ENCODE data around the gene POLR3F.

Gene POLR3F, protein sequence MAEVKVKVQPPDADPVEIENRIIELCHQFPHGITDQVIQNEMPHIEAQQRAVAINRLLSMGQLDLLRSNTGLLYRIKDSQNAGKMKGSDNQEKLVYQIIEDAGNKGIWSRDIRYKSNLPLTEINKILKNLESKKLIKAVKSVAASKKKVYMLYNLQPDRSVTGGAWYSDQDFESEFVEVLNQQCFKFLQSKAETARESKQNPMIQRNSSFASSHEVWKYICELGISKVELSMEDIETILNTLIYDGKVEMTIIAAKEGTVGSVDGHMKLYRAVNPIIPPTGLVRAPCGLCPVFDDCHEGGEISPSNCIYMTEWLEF

GRCh38 chr20:18466894-18467730 lies at the start of gene POLR3F, which contains the start of gene DZANK1:
TSS of gene POLR3F (plus strand) at chr20:18467390. CDS start at chr20:18467507, 117 bp downstream.
TSS of gene DZANK1 (minus strand) at chr20:18467030. CDS start at chr20:18465358, 1,672 bp downstream.
- FAIRE-seq (no peak), DNase-seq (ENCODE audit: insufficient read length, low spot score) (peak; percentile 75)
- TF ChIP-seq CTCF (IDR thresholded peaks at IDR 0.05; ENCODE audit: insufficient read depth, missing control alignments), result no peak

- FAIRE-seq, result no peak
These were observed 45.6 kb upstream of the POLR3F start for GRCh38 chr20:18421608-18422007.

DNA sequence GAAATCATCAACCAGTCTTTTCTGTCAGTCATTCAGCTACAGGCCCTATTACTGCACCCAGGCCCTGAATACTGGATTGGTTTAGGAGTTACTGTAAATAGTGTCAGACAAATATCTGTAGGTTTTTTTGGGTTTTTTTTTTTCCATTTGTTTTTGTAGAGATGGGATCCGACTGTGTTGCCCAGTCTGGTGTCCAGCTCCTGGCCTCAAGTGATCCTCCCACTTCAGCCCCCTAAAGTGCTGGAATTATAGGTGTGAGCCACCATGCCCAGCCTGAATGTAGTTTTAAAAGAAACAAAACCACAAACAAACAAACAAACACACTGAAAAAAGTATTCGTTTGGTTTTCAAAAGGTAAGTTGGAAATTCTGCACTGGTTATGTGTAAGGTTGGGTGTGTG lies 40.0 kb upstream of the POLR3F start:
- FAIRE-seq, result no peak
- DNase-seq (ENCODE audit: insufficient read length, low spot score), result no peak
- no peak for TF ChIP-seq CTCF (IDR thresholded peaks at IDR 0.05; ENCODE audit: insufficient read depth, missing control alignments)

More at GRCh38 chr20:18421608-18422007, 45.6 kb upstream of the POLR3F start:
- DNase-seq (ENCODE audit: insufficient read length, low spot score), result no peak
- no peak for TF ChIP-seq CTCF (IDR thresholded peaks at IDR 0.05; ENCODE audit: insufficient read depth, missing control alignments)

DNA sequence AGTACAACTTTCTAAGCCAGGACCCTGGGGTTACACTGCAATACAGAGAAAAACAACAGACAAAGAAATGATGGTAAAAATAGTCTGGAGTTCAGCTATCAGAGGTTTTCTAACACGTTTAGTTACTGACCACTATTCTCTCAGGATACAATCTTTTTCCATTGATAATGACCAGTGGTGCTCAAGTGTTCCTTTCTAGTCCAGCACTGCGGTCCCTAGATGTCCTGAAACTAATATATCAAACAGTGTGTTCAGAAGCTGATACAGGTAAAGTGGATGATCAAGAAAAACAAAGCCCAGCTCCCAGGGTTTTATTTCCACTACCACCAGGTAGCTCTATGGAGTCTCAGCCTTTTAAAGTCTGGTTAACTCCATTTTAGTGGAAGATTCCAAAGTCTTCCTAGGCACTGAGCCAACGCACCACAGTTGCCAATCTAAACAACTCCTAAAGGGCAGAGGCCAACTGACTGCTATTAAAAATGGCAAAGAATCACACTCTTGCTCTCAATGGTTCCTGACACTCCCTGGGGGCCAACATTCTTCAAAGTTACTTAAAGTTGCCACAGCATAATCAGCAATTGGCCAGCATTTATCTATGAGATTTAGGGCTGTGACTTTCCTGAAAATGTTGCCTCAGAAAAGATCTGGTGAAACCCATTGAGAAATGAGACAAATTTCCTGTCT lies 38.6 kb upstream of the POLR3F start:
- DNase-seq (ENCODE audit: insufficient read length, low spot score), result no peak

GRCh38 chr20:18430172-18430826 lies 36.9 kb upstream of the POLR3F start:
- TF ChIP-seq CTCF (IDR thresholded peaks at IDR 0.05; ENCODE audit: insufficient read depth, missing control alignments), result no peak
- no peak for FAIRE-seq
- DNase-seq (ENCODE audit: insufficient read length, low spot score), result no peak

More for the DNA sequence above, 38.6 kb upstream of the POLR3F start:
- no peak for FAIRE-seq
- TF ChIP-seq CTCF (IDR thresholded peaks at IDR 0.05; ENCODE audit: insufficient read depth, missing control alignments), result no peak

DNA sequence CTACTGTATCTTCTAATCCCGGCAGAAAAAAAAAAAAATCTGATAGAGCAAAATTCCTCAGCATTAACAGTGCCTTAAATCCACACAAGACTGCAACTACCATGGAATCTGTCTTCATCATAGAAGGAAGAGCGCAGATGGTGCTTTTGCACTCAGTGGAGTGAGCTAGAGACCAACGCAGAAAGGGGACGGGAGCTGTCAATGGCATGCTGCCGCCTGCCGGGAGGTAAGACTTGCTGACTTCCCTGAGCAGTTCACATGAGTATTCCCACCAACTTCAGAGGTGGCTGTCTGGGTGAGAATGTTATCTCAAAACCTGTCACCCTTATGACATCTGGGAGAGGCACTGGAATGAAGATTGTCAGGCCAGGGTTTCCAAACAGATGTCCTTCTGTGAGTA lies 36.0 kb upstream of the POLR3F start:
- TF ChIP-seq CTCF (IDR thresholded peaks at IDR 0.05; ENCODE audit: insufficient read depth, missing control alignments), result no peak
- DNase-seq (ENCODE audit: insufficient read length, low spot score) (no peak), FAIRE-seq (no peak)
